GM18507 (cell line): ENCODE measurements around the gene KRT6B.
"Not testable (repeated sequence)": the region's sequence is repeated elsewhere in the genome, so short reads cannot be mapped to it uniquely, and the experiment has no call there.

ENCODE experiments used
- DNase-seq: peaks from one replicate; pipeline ENCODE4 v3.0.0; 2011; ENCODE audit warnings: low read depth; ENCODE audit not compliant: insufficient read length; ENCODE audit errors: extremely low spot score
- FAIRE-seq: peaks from 2 replicates; lab custom pipeline; 2011; peaks lifted over from hg19 to GRCh38; lab: Jason Lieb, UNC

Gene KRT6B

DNA sequence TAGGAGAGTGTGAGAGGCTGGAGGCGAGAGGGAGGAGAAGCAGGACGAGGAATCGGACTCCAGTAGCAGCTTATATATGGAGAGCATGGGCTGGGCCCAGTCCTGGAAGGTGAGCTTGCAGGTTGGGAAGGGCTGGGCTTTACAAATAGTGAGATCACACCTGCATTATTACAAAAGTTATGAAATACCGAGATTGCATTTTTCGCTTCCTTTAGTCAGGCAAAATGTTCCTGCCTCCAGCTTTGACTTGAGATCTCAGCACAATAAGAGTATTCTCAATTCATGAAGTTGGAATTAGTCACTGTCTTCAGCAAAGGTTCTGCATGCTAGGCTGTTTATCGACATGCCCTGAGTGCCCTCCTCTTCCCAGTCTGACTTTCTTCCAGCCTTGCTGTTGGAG, at the start of gene KRT6B:
Gene KRT6B (minus strand): TSS at position 46 of the 400 bp plus-strand sequence. CDS start 68 bp downstream, outside the sequence.
- DNase-seq (no peak), FAIRE-seq (no peak)

DNA sequence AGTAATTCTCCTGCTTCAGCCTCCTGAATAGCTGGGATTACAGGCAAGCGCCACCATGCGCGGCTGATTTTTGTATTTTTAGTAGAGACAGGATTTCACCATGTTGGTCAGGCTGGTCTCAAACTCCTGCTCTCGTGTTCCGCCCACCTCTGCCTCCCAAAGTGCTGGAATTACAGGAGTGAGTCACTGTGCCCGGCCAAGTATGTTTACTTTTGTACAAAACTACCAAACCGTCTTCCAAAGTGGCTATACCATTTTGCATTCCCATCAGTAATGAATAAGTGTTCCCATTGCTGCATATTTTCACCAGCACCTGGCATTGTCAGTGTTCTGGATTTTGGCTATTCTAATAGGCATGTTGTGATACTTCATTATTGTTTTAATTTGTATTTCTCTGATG, 49.5 kb upstream of the KRT6B start:
- DNase-seq = no peak

DNA sequence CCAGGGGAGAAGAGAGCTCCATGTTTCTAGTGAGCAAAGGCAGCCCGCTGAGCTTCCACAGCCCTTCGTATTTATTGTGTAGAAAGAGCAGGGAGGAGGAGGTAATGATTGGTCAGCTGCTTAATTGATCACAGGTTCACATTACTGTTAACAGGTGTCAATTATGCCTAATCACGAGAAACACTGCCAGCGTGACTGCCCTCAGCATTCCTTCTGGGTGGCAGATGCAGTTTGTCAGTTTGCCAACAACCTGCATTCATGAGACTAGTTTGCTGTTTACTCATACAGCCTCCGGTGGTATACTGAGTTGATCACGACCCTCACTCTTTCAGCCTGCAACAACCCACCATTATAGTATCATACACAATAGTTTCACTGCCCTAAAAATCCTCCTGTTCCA, 48.6 kb upstream of the KRT6B start:
- not testable (repeated sequence) for DNase-seq, FAIRE-seq

More for the DNA sequence above, 49.5 kb upstream of the KRT6B start:
- no peak for FAIRE-seq

DNA sequence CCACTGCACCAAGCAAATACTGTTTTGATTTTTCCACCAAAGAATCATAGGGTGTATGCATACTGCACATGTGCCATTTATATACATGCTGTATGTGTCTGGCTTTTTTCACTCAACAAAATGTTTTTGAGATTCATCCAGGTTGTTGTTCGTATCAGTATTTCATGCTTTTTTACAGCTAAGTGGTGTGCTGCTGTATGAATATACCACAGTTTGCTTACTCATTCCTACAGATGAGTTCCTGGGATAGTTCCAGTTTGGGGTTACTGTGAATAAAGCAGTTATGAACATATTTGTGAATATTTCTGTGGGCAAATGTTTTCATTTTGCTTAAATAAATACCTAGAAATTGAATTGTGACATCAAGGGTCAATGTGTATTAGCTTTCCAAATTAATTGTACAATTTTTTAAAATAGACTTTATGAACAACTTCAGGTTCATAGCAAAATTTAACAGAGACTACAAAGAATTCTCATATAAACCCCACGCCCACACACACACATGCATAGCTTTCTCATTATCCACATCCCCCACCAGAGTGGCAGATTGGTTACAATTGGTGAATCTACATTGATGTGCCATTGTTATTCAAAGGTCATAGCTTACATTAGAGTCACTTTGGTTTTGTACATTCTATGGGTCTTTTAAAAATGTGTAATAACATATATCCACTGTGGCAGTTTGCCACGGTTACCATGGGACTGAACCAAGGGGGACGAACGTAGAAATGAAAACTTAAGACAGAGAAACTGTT, 48.0 kb upstream of the KRT6B start:
- FAIRE-seq (no peak), DNase-seq (no peak)

DNA sequence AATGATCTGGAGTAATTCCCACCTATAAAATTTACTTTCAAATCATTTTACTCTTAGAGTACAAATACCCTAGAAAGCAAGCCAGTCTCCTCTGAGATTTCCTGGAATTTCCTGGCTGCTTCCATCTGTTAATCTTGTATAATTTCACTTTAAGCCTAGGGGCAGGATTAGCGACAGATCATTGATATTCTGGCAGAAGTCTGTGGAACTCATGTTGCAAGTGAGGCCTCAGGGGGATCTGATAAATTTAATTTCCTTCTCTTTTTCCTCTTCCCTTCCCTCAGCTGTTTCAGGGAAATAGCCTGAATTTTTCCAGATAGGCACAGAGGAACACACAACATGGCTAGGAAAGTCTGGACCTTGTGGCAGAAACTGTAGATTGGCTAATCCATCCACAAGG, 47.0 kb upstream of the KRT6B start:
- no peak for FAIRE-seq
- DNase-seq = no peak

DNA sequence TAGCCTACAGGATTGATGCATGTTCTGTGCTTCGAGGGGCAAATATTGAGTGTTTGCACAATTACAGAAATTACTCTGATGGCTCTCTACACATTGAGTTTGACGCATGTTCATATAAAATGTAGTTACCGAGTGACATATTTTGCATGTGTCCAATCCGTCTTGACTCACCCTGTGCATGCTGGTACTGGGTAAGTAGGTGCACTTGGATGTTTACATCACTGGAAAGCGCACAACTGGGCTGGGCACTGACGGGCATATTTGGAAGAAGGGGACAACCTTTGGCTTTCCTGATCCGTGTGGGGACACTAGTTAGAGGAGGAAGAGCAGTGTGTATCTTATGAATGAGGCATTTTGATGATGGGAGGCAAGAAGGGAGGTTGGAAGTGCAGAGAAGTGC, 46.0 kb upstream of the KRT6B start:
- FAIRE-seq (no peak), DNase-seq (no peak)

DNA sequence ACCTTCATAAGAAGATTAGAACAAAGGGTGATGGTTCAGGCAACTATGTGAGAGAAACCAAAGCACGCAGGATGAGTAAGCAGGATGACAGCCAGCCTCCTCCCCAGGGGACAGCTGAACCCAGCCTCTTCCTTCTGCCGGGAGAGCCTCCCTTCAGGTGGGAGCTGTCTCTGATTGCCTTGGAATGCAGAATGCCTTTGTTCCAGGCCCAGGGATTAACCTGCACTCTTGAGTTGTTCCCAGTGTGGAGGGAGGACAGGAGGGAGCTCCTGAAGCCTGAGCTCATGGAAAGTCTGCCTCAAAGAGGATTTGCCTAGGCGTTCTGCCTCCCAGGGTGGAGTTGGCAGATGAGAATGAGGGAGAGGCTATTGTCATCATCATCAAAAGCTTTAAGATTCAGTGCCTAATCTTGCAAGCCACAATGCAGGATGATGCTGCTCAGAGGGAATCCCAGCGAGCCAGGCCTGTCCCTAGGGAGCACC, 44.7 kb upstream of the KRT6B start:
- DNase-seq (no peak), FAIRE-seq (no peak)

DNA sequence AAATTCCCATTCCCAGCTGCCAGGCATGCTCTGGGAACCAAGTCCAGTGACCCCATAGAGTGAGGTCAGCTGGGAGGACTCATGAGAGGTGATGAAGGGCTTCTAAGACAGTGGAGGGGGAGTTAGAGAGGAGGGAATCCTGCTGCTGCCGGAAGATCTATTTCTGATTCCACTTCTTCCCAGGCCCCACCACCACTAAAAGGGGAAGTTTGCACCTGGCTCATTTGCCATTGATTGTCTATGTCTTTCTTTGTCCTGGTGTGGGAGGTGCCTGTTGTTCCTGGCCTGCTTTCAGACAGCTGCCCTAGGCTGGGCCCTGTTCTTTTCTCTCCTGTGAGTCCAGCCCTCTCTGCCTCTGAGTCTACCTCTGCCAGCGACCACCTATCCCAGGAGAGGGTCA, 44.1 kb upstream of the KRT6B start:
- DNase-seq (no peak), FAIRE-seq (no peak)

DNA sequence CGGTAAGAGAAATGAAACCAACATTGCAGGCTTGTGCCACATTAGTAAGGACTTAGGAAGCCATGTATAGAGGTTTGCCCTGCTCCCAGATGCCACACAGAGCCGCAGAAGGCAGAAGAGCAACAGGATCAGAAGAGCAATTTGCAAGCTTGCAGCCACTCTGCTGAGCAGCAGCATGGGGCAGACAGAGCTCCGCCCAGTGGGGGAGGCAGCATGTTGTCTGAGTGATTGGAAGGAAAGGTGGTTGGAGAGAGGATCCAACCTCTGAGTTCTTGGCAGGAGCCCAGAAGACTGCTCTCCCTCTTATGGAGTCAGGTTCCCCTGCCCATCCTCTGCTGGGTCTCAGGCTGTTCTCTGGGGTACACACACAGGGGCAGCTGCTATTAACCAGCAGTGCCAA, 43.4 kb upstream of the KRT6B start:
- DNase-seq = no peak
- no peak for FAIRE-seq

DNA sequence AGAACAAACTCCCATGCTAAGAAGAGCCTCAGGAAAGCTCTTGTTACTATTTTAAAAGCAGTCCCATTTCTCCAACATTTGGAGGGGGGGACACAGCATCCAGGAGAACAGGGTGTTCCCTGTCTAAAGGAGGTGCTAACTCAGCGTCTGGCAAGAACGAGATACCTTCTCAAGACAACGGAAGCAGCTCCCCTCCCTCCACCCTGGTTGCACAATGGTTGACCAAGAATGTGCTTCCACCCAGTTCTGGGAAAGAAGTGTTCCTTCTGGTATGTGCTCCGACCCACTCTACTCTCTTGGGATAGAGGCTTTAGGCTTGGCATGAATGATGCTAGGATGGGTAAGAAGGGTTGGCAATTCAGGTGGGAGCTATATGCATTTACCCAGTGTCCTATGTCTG, 42.6 kb upstream of the KRT6B start:
- DNase-seq = no peak
- FAIRE-seq = no peak

DNA sequence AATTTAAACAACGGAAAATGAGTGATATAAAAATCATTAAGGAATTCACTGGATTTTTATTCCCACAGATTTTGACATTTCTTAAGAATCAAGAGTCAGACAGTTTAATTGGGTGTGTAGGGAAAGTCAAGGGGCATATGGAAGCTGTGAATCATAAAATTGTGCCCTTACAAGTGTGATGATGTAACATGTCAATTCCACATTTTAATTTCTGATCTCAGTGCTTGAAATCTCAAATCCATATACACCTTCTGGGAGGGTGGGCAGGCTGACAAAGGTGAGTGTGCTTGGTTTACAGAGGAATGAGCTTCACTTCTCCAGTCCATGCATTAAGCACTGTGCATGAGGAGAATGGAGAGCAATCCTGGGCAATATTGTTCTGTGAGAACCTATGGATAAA, 42.2 kb upstream of the KRT6B start:
- no peak for DNase-seq
- FAIRE-seq = no peak

DNA sequence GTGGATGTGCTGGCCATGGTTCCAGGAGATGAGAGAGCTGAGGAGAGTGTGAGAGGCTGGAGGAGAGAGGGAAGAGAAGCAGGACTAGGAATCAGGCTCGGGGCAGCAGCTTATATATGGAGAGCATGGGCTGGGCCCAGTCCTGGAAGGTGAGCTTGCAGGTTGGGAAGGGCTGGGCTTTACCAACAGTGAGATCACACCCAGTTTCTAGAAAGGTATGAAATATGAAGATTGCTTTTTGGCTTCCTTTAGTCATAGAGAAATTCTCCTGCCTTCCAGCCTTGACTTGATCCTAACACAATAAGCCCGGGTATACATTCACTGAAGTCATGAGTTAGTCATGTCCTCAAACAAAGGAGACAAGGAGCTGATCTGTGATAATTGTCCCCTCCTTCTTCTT, 41.2 kb upstream of the KRT6B start, which contains the start of gene KRT6A:
Gene KRT6A (minus strand): TSS at position 86 of the 400 bp plus-strand sequence. CDS start 69 bp downstream, at position 17.
- FAIRE-seq (no peak), DNase-seq (no peak)

DNA sequence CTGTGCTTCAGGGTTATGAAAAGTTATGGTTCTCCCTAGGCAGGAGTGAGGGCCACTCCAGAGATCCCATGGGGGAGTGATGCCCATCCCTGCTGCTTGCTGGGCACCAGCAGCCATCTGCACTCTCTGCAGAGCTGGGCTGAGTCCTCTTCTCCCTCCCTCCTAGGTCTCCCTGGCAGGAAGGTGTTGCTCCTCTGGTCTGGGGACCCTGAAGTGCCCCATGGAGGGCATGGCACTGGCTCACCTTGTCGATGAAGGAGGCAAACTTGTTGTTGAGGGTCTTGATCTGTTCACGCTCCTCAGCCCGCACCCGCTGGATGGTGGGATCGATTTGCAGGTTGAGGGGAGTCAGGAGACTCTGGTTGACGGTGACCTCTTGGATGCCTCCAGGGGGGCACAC, 40.5 kb upstream of the KRT6B start:
- DNase-seq, FAIRE-seq: not testable (repeated sequence)

DNA sequence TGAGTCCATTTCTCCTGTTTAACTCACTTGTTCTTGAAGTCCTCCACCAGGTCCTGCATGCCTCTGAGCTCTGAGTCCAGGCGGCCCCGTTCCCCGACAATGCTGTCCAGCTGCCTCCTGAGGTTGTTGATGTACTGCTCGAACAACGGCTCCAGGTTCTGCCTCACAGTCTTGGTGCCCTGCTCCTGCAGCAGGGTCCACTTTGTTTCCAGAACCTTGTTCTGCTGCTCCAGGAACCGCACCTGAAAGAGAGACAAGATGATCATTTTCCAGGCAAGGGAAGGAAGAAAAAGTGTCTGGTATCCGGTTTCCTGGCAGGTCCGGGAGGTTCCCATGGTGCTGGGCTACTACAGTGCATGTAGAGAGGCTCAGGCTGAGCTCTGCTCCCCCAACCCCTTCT, 39.5 kb upstream of the KRT6B start:
- not testable (repeated sequence) for DNase-seq, FAIRE-seq

DNA sequence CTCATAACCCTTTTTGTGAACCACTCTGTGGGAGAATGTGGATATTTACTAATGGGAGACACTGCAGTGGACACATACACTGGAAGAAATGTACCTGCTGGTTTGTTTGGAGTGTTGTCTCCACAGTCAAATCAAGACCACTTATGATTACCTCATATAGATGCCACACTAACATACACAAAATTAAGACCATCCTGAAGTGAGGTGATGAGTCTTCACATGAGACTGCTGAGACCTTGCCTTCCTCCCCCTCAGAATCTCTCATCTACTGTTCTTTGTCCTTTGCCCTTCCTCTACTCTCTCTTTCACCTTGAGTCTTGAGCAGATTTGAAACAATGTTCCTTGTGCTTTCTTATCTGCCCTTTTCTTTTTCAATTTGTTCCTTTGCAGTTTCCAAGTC, 36.8 kb upstream of the KRT6B start:
- no peak for FAIRE-seq
- DNase-seq = no peak

DNA sequence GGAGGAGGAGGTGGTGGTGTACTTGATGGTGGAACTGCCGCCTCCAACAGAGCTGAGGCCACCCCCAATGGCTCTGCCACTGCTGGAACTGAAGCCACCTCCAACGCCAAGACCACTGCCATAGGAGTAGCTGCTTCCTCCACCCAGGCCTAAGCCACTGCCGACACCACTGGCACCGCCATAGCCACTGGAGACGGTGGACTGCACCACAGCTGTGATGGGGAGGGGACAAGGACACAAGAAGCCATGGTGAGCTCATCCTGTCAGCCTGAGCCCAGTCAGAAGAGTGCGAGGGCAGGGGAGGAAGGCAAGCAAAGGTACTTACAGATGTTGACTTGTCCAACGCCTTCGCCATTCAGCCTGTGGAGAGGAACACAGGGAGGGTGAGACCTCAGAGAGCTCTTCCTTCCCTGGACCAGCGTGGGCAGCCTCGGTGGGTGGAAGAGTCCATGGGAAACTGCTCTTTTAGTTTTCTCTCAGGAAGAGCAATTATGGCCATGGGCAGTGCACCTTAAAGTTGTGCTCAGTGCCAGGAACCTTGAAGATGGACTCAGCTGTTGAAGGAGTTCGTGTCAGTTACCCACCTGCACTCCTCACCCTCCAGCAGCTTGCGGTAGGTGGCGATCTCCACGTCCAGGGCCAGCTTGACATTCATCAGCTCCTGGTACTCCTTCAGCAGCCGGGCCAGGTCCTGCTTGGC, 35.9 kb upstream of the KRT6B start:
- not testable (repeated sequence) for FAIRE-seq, DNase-seq

DNA sequence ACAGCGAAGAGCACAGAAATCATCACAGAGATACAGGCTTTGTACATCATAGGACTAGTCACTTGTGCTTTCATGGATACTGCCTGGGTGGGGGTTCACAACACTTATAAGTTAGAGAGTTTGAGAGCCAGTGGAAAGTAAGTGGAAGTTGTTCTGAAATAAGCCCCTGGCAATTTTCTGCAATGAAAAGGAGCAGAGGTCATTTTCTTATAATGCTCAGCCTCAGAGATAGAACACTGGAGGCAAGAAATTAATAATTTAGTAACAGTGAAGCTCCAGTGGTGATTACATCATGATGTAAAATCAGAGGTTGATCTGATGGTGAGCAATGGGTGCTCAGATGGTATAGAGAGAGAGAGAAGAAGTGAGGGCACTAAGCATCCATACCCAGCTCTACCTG, 35.3 kb upstream of the KRT6B start:
- FAIRE-seq = no peak

DNA sequence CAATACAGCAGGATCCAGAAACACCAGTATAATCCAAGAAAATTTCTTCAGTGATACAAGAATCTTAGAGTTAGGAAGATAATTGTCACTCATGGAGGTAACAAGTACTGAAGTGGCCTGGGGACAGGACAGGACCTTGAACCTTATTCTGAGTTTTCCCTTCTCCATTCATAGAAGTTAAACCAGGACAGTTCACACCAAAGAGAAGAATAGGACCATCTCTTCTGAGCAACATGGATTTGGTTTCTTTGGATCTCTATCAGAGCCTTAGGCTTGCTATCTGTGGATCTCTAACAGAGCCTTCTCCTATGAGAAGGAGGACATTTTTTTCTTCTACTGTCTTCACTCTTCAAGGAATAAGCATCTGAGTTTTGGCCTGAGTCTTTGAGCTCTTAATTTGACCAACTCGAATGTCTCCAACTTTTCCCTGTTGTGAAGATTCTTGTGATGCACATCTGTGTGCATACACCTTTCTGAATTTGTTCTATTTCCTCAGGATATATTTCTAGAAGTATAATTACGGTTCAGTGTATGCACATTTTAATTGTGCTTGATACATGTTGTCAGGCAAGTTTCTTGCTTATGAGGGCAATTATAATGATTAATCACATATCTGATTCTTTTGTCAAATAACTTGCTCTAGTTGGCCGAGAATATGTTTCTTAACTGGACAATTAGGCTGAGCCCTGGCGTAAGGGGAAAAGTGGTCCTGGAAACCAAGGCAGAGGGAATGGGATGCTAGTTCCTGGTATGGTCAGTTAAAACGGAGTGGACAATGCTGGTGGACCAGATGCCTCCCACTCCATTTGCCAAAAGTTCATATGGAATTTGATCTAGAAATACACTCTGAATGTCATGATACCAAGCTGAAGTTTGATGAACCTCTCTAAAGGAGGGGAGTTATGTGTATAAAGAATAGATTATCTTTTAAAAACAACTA, 34.5 kb upstream of the KRT6B start:
- FAIRE-seq (no peak), DNase-seq (no peak)

More for the DNA sequence above, 35.3 kb upstream of the KRT6B start:
- no peak for DNase-seq

DNA sequence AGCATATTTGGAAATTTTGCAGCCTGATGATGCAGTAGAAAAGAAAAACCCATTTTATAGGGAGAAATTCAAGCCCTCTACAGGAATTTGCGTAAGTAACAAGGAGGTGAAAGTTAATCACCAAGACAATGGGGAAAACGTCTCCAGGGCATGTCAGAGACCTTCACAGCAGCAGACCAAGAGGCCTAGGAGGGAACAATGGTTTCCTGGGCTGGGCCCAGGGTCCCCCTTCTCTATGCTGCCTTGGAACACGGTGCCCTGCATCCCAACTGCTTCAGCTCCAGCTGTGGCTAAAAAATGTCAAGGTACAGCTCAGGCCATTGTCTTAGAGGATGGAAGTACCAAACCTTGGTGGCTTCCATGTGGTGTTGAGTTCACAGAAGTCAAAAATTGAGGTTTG, 28.1 kb upstream of the KRT6B start:
- no peak for FAIRE-seq

DNA sequence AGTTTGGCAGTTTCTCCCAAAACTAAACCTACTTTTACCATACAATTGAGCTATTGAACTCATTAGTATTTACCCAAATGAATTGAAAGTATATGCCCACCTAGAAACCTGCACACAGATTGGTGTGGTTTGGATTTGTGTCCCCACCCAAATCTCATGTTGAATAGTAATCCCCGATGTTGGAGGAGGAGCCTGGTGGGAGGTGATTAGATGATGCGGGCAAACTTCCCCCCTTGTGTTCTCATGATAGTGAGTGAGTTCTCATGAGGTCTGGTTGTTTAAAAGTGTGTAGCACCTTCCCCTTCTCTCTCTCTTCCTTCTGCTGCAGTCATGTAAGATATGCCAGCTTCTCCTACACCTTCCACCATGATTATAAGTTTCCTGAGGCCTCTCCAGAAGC, 25.7 kb upstream of the KRT6B start:
- no peak for FAIRE-seq
- DNase-seq = no peak

More for the DNA sequence above, 28.1 kb upstream of the KRT6B start:
- no peak for DNase-seq
